ENCODE data around the gene UGT1A8. TPM values are rescaled to one million over a fixed set of nuclear protein-coding genes. Genes with fewer than 3 reads are reported as not detected.

The UGT1A8 gene
- total and polyA plus RNA-seq, 2 experiments from 2014 or later, result 0.10 TPM; not detected in 1

DNA sequence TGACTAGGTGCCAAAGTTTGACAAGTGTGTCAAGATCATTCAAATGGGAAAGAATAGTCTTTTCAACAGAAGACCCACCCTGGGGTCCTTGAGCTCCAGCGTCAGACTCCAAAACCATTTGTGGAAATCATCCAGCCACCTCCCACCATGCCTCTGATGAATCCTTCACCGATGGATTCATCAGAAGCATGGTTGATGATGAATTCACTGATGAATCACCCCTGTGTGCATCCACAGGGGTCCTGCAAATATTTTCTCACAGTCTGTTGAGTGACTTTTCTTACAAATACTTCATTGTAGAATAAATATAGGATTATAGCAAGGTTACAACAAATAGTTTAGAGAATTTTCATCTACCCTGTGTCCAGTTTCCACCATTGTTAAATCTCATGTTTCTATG, 58.6 kb downstream of the UGT1A8 start:
- Histone ChIP-seq H3K9me3 (ENCODE audit: low read depth) (no peaks in the 10 kb centered on the region), H3K4me2 (no peak overlapping the region), H3K27me3 (no peaks in the 10 kb centered on the region), H3K36me3 (replicated peaks; ENCODE audit: insufficient read depth, low read depth) (no peaks in the 10 kb centered on the region), H3K4me1 (ENCODE audit: insufficient read depth) (no peaks in the 10 kb centered on the region), H3K27ac (no peak overlapping the region), H4K20me1 (ENCODE audit: insufficient read depth, poor library complexity, severe bottlenecking) (no peaks in the 10 kb centered on the region), H3K9me2 (replicated peaks; ENCODE audit: insufficient read depth) (no peaks in the 10 kb centered on the region), H2AFZ (no peak overlapping the region), H3K79me2 (no peaks in the 10 kb centered on the region), H3K4me3 (no peak overlapping the region)
- TF ChIP-seq EZH2phosphoT487 (IDR thresholded peaks at IDR 0.05; ENCODE audit: low read depth, severe bottlenecking, unreplicated experiment) (no peak), EZH2 (IDR thresholded peaks at IDR 0.05; ENCODE audit: borderline replicate concordance) (no peak)
- TF ChIP-seq, protein P1, sequence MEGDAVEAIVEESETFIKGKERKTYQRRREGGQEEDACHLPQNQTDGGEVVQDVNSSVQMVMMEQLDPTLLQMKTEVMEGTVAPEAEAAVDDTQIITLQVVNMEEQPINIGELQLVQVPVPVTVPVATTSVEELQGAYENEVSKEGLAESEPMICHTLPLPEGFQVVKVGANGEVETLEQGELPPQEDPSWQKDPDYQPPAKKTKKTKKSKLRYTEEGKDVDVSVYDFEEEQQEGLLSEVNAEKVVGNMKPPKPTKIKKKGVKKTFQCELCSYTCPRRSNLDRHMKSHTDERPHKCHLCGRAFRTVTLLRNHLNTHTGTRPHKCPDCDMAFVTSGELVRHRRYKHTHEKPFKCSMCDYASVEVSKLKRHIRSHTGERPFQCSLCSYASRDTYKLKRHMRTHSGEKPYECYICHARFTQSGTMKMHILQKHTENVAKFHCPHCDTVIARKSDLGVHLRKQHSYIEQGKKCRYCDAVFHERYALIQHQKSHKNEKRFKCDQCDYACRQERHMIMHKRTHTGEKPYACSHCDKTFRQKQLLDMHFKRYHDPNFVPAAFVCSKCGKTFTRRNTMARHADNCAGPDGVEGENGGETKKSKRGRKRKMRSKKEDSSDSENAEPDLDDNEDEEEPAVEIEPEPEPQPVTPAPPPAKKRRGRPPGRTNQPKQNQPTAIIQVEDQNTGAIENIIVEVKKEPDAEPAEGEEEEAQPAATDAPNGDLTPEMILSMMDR (IDR thresholded peaks at IDR 0.05; ENCODE audit: poor library complexity), result no peak
- no peak for DNase-seq (ENCODE audit: low spot score)
- 88% methylated on average over 2 of the region's 2 CpGs for WGBS (ENCODE audit: low lambda C conversion rate, missing lambda C conversion rate)

DNA sequence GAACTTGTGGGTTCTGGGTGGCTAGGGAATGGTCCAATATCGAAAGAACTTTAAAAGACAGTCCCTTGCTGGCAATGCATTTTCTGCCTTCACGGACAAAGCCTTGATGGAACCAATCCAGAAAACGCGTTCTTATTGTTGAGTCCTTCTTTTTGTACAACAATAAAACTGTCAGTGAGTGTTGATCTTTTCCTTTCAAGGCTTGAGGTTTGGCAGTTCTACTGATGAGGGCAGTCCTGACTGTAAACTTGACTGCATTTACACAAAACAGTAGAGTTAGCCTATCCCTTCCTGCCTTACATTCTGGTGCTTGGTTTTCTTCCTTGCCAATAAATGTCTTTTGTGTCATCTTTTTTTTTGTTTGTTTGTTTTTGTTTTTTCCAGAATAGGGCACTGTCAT, 61.8 kb downstream of the UGT1A8 start:
- no peaks in the 10 kb centered on the region for H3K36me3 ChIP-seq (replicated peaks; ENCODE audit: insufficient read depth, low read depth)
- no peak overlapping the region for H3K4me2 ChIP-seq
- H3K9me3 ChIP-seq (ENCODE audit: low read depth), result no peaks in the 10 kb centered on the region
- no peaks in the 10 kb centered on the region for H3K27me3 ChIP-seq
- no peaks in the 10 kb centered on the region for H3K79me2 ChIP-seq
- H3K4me3 ChIP-seq, result no peak overlapping the region
- H3K4me1 ChIP-seq (ENCODE audit: insufficient read depth), result no peaks in the 10 kb centered on the region
- no peaks in the 10 kb centered on the region for H4K20me1 ChIP-seq (ENCODE audit: insufficient read depth, poor library complexity, severe bottlenecking)
- no peaks in the 10 kb centered on the region for H3K9me2 ChIP-seq (replicated peaks; ENCODE audit: insufficient read depth)
- no peak for DNase-seq (ENCODE audit: low spot score)
- no peak overlapping the region for H2AFZ ChIP-seq
- WGBS (ENCODE audit: low lambda C conversion rate, missing lambda C conversion rate), result 74% methylated on average over 4 of the region's 4 CpGs
- H3K27ac ChIP-seq, result no peak overlapping the region
- TF ChIP-seq, protein P1 (IDR thresholded peaks at IDR 0.05; ENCODE audit: poor library complexity), result no peak
- TF ChIP-seq EZH2 (IDR thresholded peaks at IDR 0.05; ENCODE audit: borderline replicate concordance), result no peak
- no peak for TF ChIP-seq EZH2phosphoT487 (IDR thresholded peaks at IDR 0.05; ENCODE audit: low read depth, severe bottlenecking, unreplicated experiment)

DNA sequence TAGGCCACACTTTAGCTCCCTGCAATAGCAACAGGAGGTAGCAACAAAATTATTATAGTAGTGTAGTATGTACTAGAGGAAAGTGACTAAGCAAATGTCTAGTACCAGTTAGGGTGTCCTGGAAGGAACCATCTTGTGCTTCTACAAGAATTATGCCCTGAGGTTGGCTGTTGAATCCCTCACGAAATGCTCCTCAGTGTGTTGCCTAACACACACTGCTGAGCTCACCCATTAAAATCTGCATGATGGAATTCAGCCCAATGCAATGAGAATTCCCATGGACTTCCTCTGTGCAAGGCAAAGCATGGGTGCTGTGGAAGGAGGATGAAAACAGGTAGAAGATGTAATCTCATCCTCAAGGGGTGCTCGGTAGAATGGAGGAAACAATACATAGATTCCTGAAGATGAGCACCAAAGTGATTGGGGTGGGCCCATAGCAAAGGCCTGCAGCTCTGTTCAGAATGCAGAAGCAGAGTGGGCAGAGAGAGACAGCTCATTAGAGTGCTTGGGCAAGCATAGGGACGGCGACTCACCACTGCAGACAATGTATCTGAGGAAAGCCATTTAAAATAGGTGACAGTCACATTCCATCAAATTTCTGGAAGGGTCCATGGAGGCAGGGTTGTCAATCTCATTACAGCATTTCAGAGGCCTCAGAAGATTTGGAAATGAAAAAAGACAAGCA, 63.1 kb downstream of the UGT1A8 start:
- no peaks in the 10 kb centered on the region for H3K9me3 ChIP-seq (ENCODE audit: low read depth)
- H3K4me3 ChIP-seq, result no peak overlapping the region
- no peaks in the 10 kb centered on the region for H3K27me3 ChIP-seq
- H3K27ac ChIP-seq, result no peak overlapping the region
- H3K4me2 ChIP-seq, result no peak overlapping the region
- no peak for DNase-seq (ENCODE audit: low spot score)
- no peaks in the 10 kb centered on the region for H3K9me2 ChIP-seq (replicated peaks; ENCODE audit: insufficient read depth)
- H3K36me3 ChIP-seq (replicated peaks; ENCODE audit: insufficient read depth, low read depth), result no peaks in the 10 kb centered on the region
- 97% methylated on average over 4 of the region's 4 CpGs for WGBS (ENCODE audit: low lambda C conversion rate, missing lambda C conversion rate)
- H2AFZ ChIP-seq, result no peak overlapping the region
- TF ChIP-seq EZH2 (IDR thresholded peaks at IDR 0.05; ENCODE audit: borderline replicate concordance) (no peak), EZH2phosphoT487 (IDR thresholded peaks at IDR 0.05; ENCODE audit: low read depth, severe bottlenecking, unreplicated experiment) (no peak)
- TF ChIP-seq, protein P1 (IDR thresholded peaks at IDR 0.05; ENCODE audit: poor library complexity), result no peak
- H3K79me2 ChIP-seq, result no peaks in the 10 kb centered on the region
- H3K4me1 ChIP-seq (ENCODE audit: insufficient read depth), result no peaks in the 10 kb centered on the region
- H4K20me1 ChIP-seq (ENCODE audit: insufficient read depth, poor library complexity, severe bottlenecking), result no peaks in the 10 kb centered on the region

Data from hepatocyte (in vitro differentiated cells).